ENCODE measurements around the gene NDC1. TPM values are rescaled to one million over a fixed set of nuclear protein-coding genes. Genes with fewer than 3 reads are reported as not detected.

Gene NDC1
- total and polyA plus RNA-seq, 2 of the 4 experiments (the other 2 are of a cell fraction): 11.8 to 33.9 TPM

DNA sequence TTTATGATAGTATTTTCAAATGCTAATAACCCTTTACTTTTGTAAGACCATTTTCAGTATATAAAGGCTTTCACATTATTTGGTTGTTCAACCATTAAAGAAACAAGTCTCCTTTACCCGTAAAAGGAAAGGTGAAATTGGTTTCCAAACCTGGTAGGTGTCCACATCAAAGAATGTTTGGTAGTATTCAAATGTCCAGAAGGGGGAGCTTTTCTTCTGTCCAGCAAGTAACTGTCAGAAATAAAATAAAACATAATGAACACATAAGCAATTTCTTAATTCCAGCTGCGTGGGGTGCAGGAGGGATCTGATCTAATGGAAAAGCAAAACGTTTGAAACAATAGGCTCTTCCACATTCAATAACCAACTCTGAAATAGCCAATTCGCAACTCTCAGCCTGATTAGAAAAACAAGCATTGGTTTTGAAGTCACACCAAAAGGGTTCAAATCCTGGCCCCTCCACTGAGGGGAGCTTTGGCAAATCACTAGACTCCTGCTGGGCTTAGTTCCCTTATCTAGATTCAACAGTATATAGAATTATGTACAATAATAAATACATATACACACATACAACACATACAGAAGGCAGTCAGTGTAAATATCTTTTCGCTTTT lies 40.5 kb upstream of the NDC1 start:
- Histone ChIP-seq H3K36me3 (ENCODE audit: control insufficient read depth, insufficient read depth, low read length) (peaks cover 19% of the 10 kb centered on the region), H3K4me1 (ENCODE audit: control insufficient read depth, insufficient read depth, low read length) (no peaks in the 10 kb centered on the region), H4K8ac (ENCODE audit: low read depth in 2 of 2, low read length in 2 of 2) (no peak overlapping the region), H3K4me2 (ENCODE audit: low read depth, low read length) (no peak overlapping the region), H2BK120ac (ENCODE audit: low read depth, low read length) (no peak overlapping the region), H2BK15ac (ENCODE audit: low read depth, low read length) (no peak overlapping the region), H3K79me1 (ENCODE audit: low read depth in 1 of 2, low read length in 2 of 2) (no peaks in the 10 kb centered on the region; a peak in 1 of 4 replicates), H3K9me1 (ENCODE audit: insufficient read depth, low read length) (no peaks in the 10 kb centered on the region), H3K9me3 (ENCODE audit: control insufficient read depth, insufficient read depth, low read length) (0 out of 2 replicates have a peak, but pooled peaks cover 1% of the 10 kb centered on the region), H3K27ac (ENCODE audit: insufficient read depth, low read length) (no peak overlapping the region), H2BK20ac (ENCODE audit: low read depth, low read length) (no peak overlapping the region), H3K18ac (ENCODE audit: low read depth, low read length) (no peak overlapping the region), H3K4ac (ENCODE audit: low read depth, low read length) (no peak overlapping the region), H3K27me3 (ENCODE audit: control insufficient read depth, insufficient read depth, low read length) (no peaks in the 10 kb centered on the region), H3K14ac (replicated peaks; ENCODE audit: low read depth, low read length) (no peak overlapping the region), H4K91ac (ENCODE audit: insufficient read depth, low read depth, low read length) (no peak overlapping the region), H4K20me1 (ENCODE audit: insufficient read depth, low read length) (no peaks in the 10 kb centered on the region), H3K56ac (ENCODE audit: extremely low read depth, insufficient read depth, low read length) (no peak overlapping the region), H3K9ac (ENCODE audit: low read depth, low read length) (no peak overlapping the region), H2AFZ (replicated peaks; ENCODE audit: low read length, poor library complexity) (no peak overlapping the region), H4K5ac (ENCODE audit: low read depth, low read length) (no peak overlapping the region), H2AK9ac (replicated peaks; ENCODE audit: low read depth, low read length, poor library complexity) (no peak overlapping the region), H3K23ac (ENCODE audit: low read depth, low read length) (no peak overlapping the region), H2BK5ac (ENCODE audit: low read depth, low read length, poor library complexity, severe bottlenecking) (no peak overlapping the region), H2AK5ac (ENCODE audit: low read depth, low read length) (no peak overlapping the region), H3K4me3 (ENCODE audit: insufficient read depth, low read depth, low read length) (no peak overlapping the region)
- in situ Hi-C loops (cut with MboI; ENCODE audit: low sequenced_read_pairs): no loop called here
- POLR2A ChIA-PET (ENCODE audit: unreplicated experiment): no interaction called here
- no CpG with 5 or more reads among the region's 5 CpGs for WGBS, 2 experiments (ENCODE audit: extremely low coverage in 2 of 2, insufficient read length in 1 of 2)
- BruUV-seq (replicated peaks): no TSS peak
- TF ChIP-seq MAZ (IDR thresholded peaks at IDR 0.05; ENCODE audit: borderline replicate concordance, low read depth, low read length) (no peak), NFE2L2 (IDR thresholded peaks at IDR 0.05; ENCODE audit: low read depth, low read length) (no peak), BHLHE40 (IDR thresholded peaks at IDR 0.05; ENCODE audit: low read depth, low read length) (no peak), RFX5 (IDR thresholded peaks at IDR 0.05; ENCODE audit: low read depth, low read length) (no peak), SMC3 (IDR thresholded peaks at IDR 0.05; ENCODE audit: low read depth, low read length) (peak; percentile 86), CTCF (conservative IDR thresholded peaks at IDR 0.05; ENCODE audit: low read depth, low read length) (peak; percentile 67), ELK1 (IDR thresholded peaks at IDR 0.05; ENCODE audit: borderline replicate concordance, low read depth, low read length) (no peak), FOS (IDR thresholded peaks at IDR 0.05; ENCODE audit: low read depth, low read length) (no peak), RCOR1 (IDR thresholded peaks at IDR 0.05; ENCODE audit: insufficient replicate concordance, low read length) (no peak), RAD21 (IDR thresholded peaks at IDR 0.05; ENCODE audit: low read length) (peak; percentile 72), MAFK (IDR thresholded peaks at IDR 0.05; ENCODE audit: low read depth, low read length) (no peak), MXI1 (IDR thresholded peaks at IDR 0.05; ENCODE audit: borderline replicate concordance, low read depth, low read length) (no peak), CHD1 (IDR thresholded peaks at IDR 0.05; ENCODE audit: low read depth, low read length) (no peak), POLR2A (IDR thresholded peaks at IDR 0.05; ENCODE audit: low read depth, low read length) (no peak), CEBPB (IDR thresholded peaks at IDR 0.05; ENCODE audit: low read depth, low read length) (no peak)
- TF ChIP-seq, protein P1, sequence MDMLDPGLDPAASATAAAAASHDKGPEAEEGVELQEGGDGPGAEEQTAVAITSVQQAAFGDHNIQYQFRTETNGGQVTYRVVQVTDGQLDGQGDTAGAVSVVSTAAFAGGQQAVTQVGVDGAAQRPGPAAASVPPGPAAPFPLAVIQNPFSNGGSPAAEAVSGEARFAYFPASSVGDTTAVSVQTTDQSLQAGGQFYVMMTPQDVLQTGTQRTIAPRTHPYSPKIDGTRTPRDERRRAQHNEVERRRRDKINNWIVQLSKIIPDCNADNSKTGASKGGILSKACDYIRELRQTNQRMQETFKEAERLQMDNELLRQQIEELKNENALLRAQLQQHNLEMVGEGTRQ (IDR thresholded peaks at IDR 0.05; ENCODE audit: low read depth, low read length): no peak
- DNase-seq (peak; percentile 69), ATAC-seq (ENCODE audit: low read depth) (peak; percentile 65)
- CTCF ChIA-PET: interaction anchor here (0.6 to 2.8 kb wide), 12 partner anchors 8 to 757 kb away, joined by 3 to 12 read pairs (median 3); partner anchors contain the start of genes IFT25 and LRRC42
- dilution Hi-C loops (cut with HindIII; ENCODE audit: low sequenced_read_pairs, unreplicated experiment): no loop called here
- intact Hi-C loops (cut with micrococcal nuclease): loop anchor here (1.0 to 5.0 kb wide), 3 partner anchors 71 to 609 kb away; partner anchors contain the start of genes TCEANC2 and TMEM59

Data from IMR-90 (cell line).